C4-2B (cell line): ENCODE measurements around the gene RAB11A.

ENCODE experiments used
- H3K27ac ChIP-seq: fragments of 450-650 bp; 2 replicates; pipeline ENCODE4 v1.5.1; 2017
- CTCF ChIP-seq: fragments of 450-650 bp; conservative IDR thresholded peaks from 2 replicates; pipeline ENCODE4 v1.5.1; 2017; ENCODE audit warnings: mild to moderate bottlenecking
- ZFX ChIP-seq: fragments of 450-650 bp; IDR thresholded peaks from 2 replicates; pipeline ENCODE4 v1.6.1; 2017

Gene RAB11A

GRCh38 chr15:65940618-65940909, 71.3 kb downstream of the RAB11A start:
- TF ChIP-seq ZFX (no peak), CTCF (no peak)
- H3K27ac ChIP-seq, result no peak overlapping the region
